ENCODE measurements around the gene IGSF5. TPM values are rescaled to one million over a fixed set of nuclear protein-coding genes. Genes with fewer than 3 reads are reported as not detected.

The IGSF5 gene
- total RNA-seq, 1 experiment from 2014 or later = not detected

- DNase-seq = no peak
- Histone ChIP-seq H3K79me2 (ENCODE audit: low read depth) (no peaks in the 10 kb centered on the region), H3K36me3 (ENCODE audit: low read depth) (no peaks in the 10 kb centered on the region), H3K4me2 (no peak overlapping the region), H3K9me3 (ENCODE audit: insufficient read depth, low read depth) (no peaks in the 10 kb centered on the region), H3K27ac (no peak overlapping the region), H2AFZ (no peak overlapping the region), H4K20me1 (ENCODE audit: insufficient read depth) (no peaks in the 10 kb centered on the region), H3K4me3 (no peak overlapping the region), H3F3A (ENCODE audit: insufficient read depth, low read depth) (no peaks in the 10 kb centered on the region), H3K9me2 (ENCODE audit: insufficient read depth) (no peaks in the 10 kb centered on the region), H3K27me3 (ENCODE audit: insufficient read depth, low read depth) (no peaks in the 10 kb centered on the region; the same call in 1 of the 2 replicates), H3K4me1 (replicated peaks; ENCODE audit: insufficient read depth) (no peaks in the 10 kb centered on the region)
- intact Hi-C loops (cut with micrococcal nuclease; ENCODE audit: unreplicated experiment) = no loop called here
- CTCF ChIA-PET = no interaction called here
- TF ChIP-seq CTCF (conservative IDR thresholded peaks at IDR 0.05) (no peak), EZH2 (IDR thresholded peaks at IDR 0.05; ENCODE audit: low read depth) (no peak)
- BruUV-seq (replicated peaks) = no TSS peak
- POLR2A ChIA-PET (ENCODE audit: unreplicated experiment) = no interaction called here
Measured at GRCh38 chr21:39774227-39774626, 29.2 kb downstream of the IGSF5 start.

- Histone ChIP-seq H3K9me3 (ENCODE audit: insufficient read depth, low read depth) (no peaks in the 10 kb centered on the region), H3K4me2 (no peak overlapping the region), H3K9me2 (ENCODE audit: insufficient read depth) (no peaks in the 10 kb centered on the region), H3K27ac (no peak overlapping the region), H3F3A (ENCODE audit: insufficient read depth, low read depth) (no peaks in the 10 kb centered on the region), H3K4me3 (no peak overlapping the region), H3K27me3 (ENCODE audit: insufficient read depth, low read depth) (no peaks in the 10 kb centered on the region; the same call in 1 of the 2 replicates), H3K4me1 (replicated peaks; ENCODE audit: insufficient read depth) (no peaks in the 10 kb centered on the region), H3K79me2 (ENCODE audit: low read depth) (no peaks in the 10 kb centered on the region), H2AFZ (no peak overlapping the region), H4K20me1 (ENCODE audit: insufficient read depth) (no peaks in the 10 kb centered on the region), H3K36me3 (ENCODE audit: low read depth) (no peaks in the 10 kb centered on the region)
- CTCF ChIA-PET = no interaction called here
- no TSS peak for BruUV-seq (replicated peaks)
- TF ChIP-seq EZH2 (IDR thresholded peaks at IDR 0.05; ENCODE audit: low read depth) (no peak), CTCF (conservative IDR thresholded peaks at IDR 0.05) (no peak)
- POLR2A ChIA-PET (ENCODE audit: unreplicated experiment) = no interaction called here
- intact Hi-C loops (cut with micrococcal nuclease; ENCODE audit: unreplicated experiment) = no loop called here
- DNase-seq = no peak
Measured at GRCh38 chr21:39775816-39776215, 30.8 kb downstream of the IGSF5 start.

GRCh38 chr21:39776589-39776988, 31.6 kb downstream of the IGSF5 start:
- Histone ChIP-seq H3K9me2 (ENCODE audit: insufficient read depth) (no peaks in the 10 kb centered on the region), H3K27ac (no peak overlapping the region), H4K20me1 (ENCODE audit: insufficient read depth) (no peaks in the 10 kb centered on the region), H3K27me3 (ENCODE audit: insufficient read depth, low read depth) (no peaks in the 10 kb centered on the region; the same call in 1 of the 2 replicates), H2AFZ (no peak overlapping the region), H3K4me3 (no peak overlapping the region), H3K9me3 (ENCODE audit: insufficient read depth, low read depth) (no peaks in the 10 kb centered on the region), H3F3A (ENCODE audit: insufficient read depth, low read depth) (no peaks in the 10 kb centered on the region), H3K79me2 (ENCODE audit: low read depth) (no peaks in the 10 kb centered on the region), H3K4me2 (no peak overlapping the region), H3K36me3 (ENCODE audit: low read depth) (no peaks in the 10 kb centered on the region), H3K4me1 (replicated peaks; ENCODE audit: insufficient read depth) (no peaks in the 10 kb centered on the region)
- DNase-seq = no peak
- CTCF ChIA-PET = interaction anchor here (0.6 kb wide), 1 partner anchor 609 kb away, joined by 3 read pairs; no protein-coding TSS in a partner anchor
- intact Hi-C loops (cut with micrococcal nuclease; ENCODE audit: unreplicated experiment) = no loop called here
- no peak for TF ChIP-seq EZH2 (IDR thresholded peaks at IDR 0.05; ENCODE audit: low read depth)
- no peak for TF ChIP-seq CTCF (conservative IDR thresholded peaks at IDR 0.05)
- no TSS peak for BruUV-seq (replicated peaks)
- POLR2A ChIA-PET (ENCODE audit: unreplicated experiment) = no interaction called here
